IMR-90 (cell line): Measurements from ENCODE around the gene CRIP1. TPM values are rescaled to one million over a fixed set of nuclear protein-coding genes. Genes with fewer than 3 reads are reported as not detected.

Experiments
- ATAC-seq: fragments of 200-7000 bp; cut with Tn5 transposase; 2 replicates; pipeline ENCODE4 v1.9.1; 2020; ENCODE audit warnings: low read depth, mild to moderate bottlenecking, moderate library complexity
- BruUV-seq: library from RNA; stranded (reverse); fragments of 400-500 nt; replicated peaks from 2 replicates; lab custom pipeline; 2021; lab: Mats Ljungman, UMichigan
- CTCF ChIA-PET: fragments of 300-600 bp; formaldehyde crosslinking; extraction: SDS; loops from one replicate; lab custom pipeline; 2021; ENCODE audit warnings: antibody characterized with exemption; lab: Yijun Ruan, JAX
- POLR2A ChIA-PET: fragments of 300-600 bp; sonication (Branson Sonifier 250); formaldehyde crosslinking; loops from one replicate; lab custom pipeline; 2022; ENCODE audit warnings: antibody characterized with exemption; ENCODE audit not compliant: unreplicated experiment; lab: Charles Lee
- DNase-seq: peaks from one replicate; pipeline ENCODE4 v3.0.0; 2013
- H2AFZ ChIP-seq: replicated peaks from 2 replicates; pipeline ENCODE3; 2013; ENCODE audit warnings: low read length, mild to moderate bottlenecking; ENCODE audit not compliant: poor library complexity
- H2AK5ac ChIP-seq: 2 replicates; pipeline ENCODE4 v1.6.1; 2013; ENCODE audit warnings: low read depth, low read length, inconsistent platforms
- H2AK9ac ChIP-seq: replicated peaks from 2 replicates; pipeline ENCODE3; 2013; ENCODE audit warnings: mild to moderate bottlenecking, low read depth, low read length, moderate library complexity; ENCODE audit not compliant: poor library complexity
- H2BK120ac ChIP-seq: 2 replicates; pipeline ENCODE4 v1.6.1; 2013; ENCODE audit warnings: low read depth, low read length, inconsistent platforms
- H2BK15ac ChIP-seq: 3 replicates; pipeline ENCODE4 v1.6.1; 2013; ENCODE audit warnings: low read depth, low read length, inconsistent platforms
- H2BK20ac ChIP-seq: 2 replicates; pipeline ENCODE4 v1.6.1; 2013; ENCODE audit warnings: low read depth, mild to moderate bottlenecking, inconsistent platforms, low read length, moderate library complexity
- H2BK5ac ChIP-seq: 2 replicates; pipeline ENCODE4 v1.6.1; 2013; ENCODE audit warnings: mild to moderate bottlenecking, low read depth, low read length, inconsistent platforms; ENCODE audit not compliant: poor library complexity, severe bottlenecking
- H3K14ac ChIP-seq: replicated peaks from 2 replicates; pipeline ENCODE4 v1.6.1; 2013; ENCODE audit warnings: low read depth, low read length, inconsistent platforms
- H3K18ac ChIP-seq: 2 replicates; pipeline ENCODE4 v1.6.1; 2013; ENCODE audit warnings: low read depth, low read length, control low read depth
- H3K23ac ChIP-seq: 2 replicates; pipeline ENCODE4 v1.6.1; 2013; ENCODE audit warnings: low read depth, low read length, inconsistent platforms
- H3K27ac ChIP-seq: 2 replicates; pipeline ENCODE4 v1.5.1; 2013; ENCODE audit warnings: mild to moderate bottlenecking, control low read depth, low read length; ENCODE audit not compliant: insufficient read depth
- H3K27me3 ChIP-seq: 2 replicates; pipeline ENCODE4 v1.6.1; 2013; ENCODE audit warnings: low read length; ENCODE audit not compliant: control insufficient read depth, insufficient read depth
- H3K36me3 ChIP-seq: 2 replicates; pipeline ENCODE4 v1.6.1; 2013; ENCODE audit warnings: low read length, mixed read lengths; ENCODE audit not compliant: control insufficient read depth, insufficient read depth
- H3K4ac ChIP-seq: 2 replicates; pipeline ENCODE4 v1.6.1; 2013; ENCODE audit warnings: low read depth, low read length, inconsistent platforms
- H3K4me1 ChIP-seq: 2 replicates; pipeline ENCODE4 v1.6.1; 2013; ENCODE audit warnings: low read length, mixed read lengths; ENCODE audit not compliant: control insufficient read depth, insufficient read depth
- H3K4me2 ChIP-seq: 2 replicates; pipeline ENCODE4 v1.6.1; 2013; ENCODE audit warnings: low read depth, mild to moderate bottlenecking, control low read depth, low read length, moderate library complexity
- H3K4me3 ChIP-seq: 2 replicates; pipeline ENCODE4 v1.5.1; 2013; ENCODE audit warnings: low read depth, mild to moderate bottlenecking, control low read depth, low read length, moderate library complexity; ENCODE audit not compliant: insufficient read depth
- H3K56ac ChIP-seq: 2 replicates; pipeline ENCODE4 v1.6.1; 2013; ENCODE audit warnings: low read length, inconsistent platforms; ENCODE audit not compliant: insufficient read depth; ENCODE audit errors: extremely low read depth
- H3K79me1 ChIP-seq, 2 experiments: 2 replicates each; pipeline ENCODE4 v1.6.1; 2013; ENCODE audit warnings: low read length in 2 of 2, inconsistent platforms in 1 of 2, low read depth in 1 of 2
- H3K9ac ChIP-seq: 2 replicates; pipeline ENCODE4 v1.6.1; 2013; ENCODE audit warnings: low read depth, low read length, control low read depth
- H3K9me1 ChIP-seq: 2 replicates; pipeline ENCODE4 v1.6.1; 2013; ENCODE audit warnings: low read length, inconsistent platforms; ENCODE audit not compliant: insufficient read depth
- H3K9me3 ChIP-seq: 2 replicates; pipeline ENCODE4 v1.6.1; 2013; ENCODE audit warnings: low read length; ENCODE audit not compliant: control insufficient read depth, insufficient read depth
- H4K20me1 ChIP-seq: 2 replicates; pipeline ENCODE4 v1.6.1; 2013; ENCODE audit warnings: low read length, inconsistent platforms; ENCODE audit not compliant: insufficient read depth
- H4K5ac ChIP-seq: 2 replicates; pipeline ENCODE4 v1.6.1; 2013; ENCODE audit warnings: mild to moderate bottlenecking, low read depth, low read length, control low read depth
- H4K8ac ChIP-seq, 2 experiments: 2 replicates each; pipeline ENCODE4 v1.6.1; 2013; ENCODE audit warnings: low read depth in 2 of 2, low read length in 2 of 2, control low read depth in 1 of 2, inconsistent platforms in 1 of 2
- H4K91ac ChIP-seq: 2 replicates; pipeline ENCODE4 v1.6.1; 2013; ENCODE audit warnings: low read depth, low read length, inconsistent platforms; ENCODE audit not compliant: insufficient read depth
- BHLHE40 ChIP-seq: fragments of 150-350 bp; IDR thresholded peaks from 2 replicates; pipeline ENCODE4 v1.6.1; 2016; ENCODE audit warnings: mild to moderate bottlenecking, low read depth, low read length
- CEBPB ChIP-seq: IDR thresholded peaks from 2 replicates; pipeline ENCODE4 v1.6.1; 2012; ENCODE audit warnings: low read depth, low read length, improper control_type of control experiment
- CTCF ChIP-seq: conservative IDR thresholded peaks from 2 replicates; pipeline ENCODE4 v1.5.1; 2012; ENCODE audit warnings: mild to moderate bottlenecking, low read depth, low read length, improper control_type of control experiment
- FOS ChIP-seq: fragments of 150-350 bp; IDR thresholded peaks from 2 replicates; pipeline ENCODE4 v1.6.1; 2016; ENCODE audit warnings: low read depth, low read length
- MAFK ChIP-seq: IDR thresholded peaks from 2 replicates; pipeline ENCODE4 v1.6.1; 2012; ENCODE audit warnings: low read depth, low read length, improper control_type of control experiment
- MAZ ChIP-seq: IDR thresholded peaks from 2 replicates; pipeline ENCODE4 v1.6.1; 2012; ENCODE audit warnings: low read depth, mild to moderate bottlenecking, low read length, improper control_type of control experiment, moderate library complexity, borderline replicate concordance
- MXI1 ChIP-seq: IDR thresholded peaks from 2 replicates; pipeline ENCODE4 v1.6.1; 2012; ENCODE audit warnings: low read depth, mild to moderate bottlenecking, low read length, moderate library complexity, borderline replicate concordance
- NFE2L2 ChIP-seq: fragments of 150-350 bp; IDR thresholded peaks from 2 replicates; pipeline ENCODE4 v1.6.1; 2016; ENCODE audit warnings: low read depth, mild to moderate bottlenecking, low read length
- RAD21 ChIP-seq: IDR thresholded peaks from 2 replicates; pipeline ENCODE4 v1.6.1; 2012; ENCODE audit warnings: low read length, improper control_type of control experiment
- RCOR1 ChIP-seq: IDR thresholded peaks from 2 replicates; pipeline ENCODE4 v1.6.1; 2012; ENCODE audit warnings: mild to moderate bottlenecking, low read length, improper control_type of control experiment; ENCODE audit not compliant: insufficient replicate concordance
- RFX5 ChIP-seq: IDR thresholded peaks from 2 replicates; pipeline ENCODE4 v1.8.0; 2012; ENCODE audit warnings: low read depth, mild to moderate bottlenecking, low read length, moderate library complexity
- SMC3 ChIP-seq: fragments of 150-350 bp; IDR thresholded peaks from 2 replicates; pipeline ENCODE4 v1.6.1; 2016; ENCODE audit warnings: low read depth, mild to moderate bottlenecking, antibody characterized with exemption, low read length, moderate library complexity
- WGBS, 2 experiments: methylation state at CpG; one replicate each; pipeline versions ENCODE4 v1.1.5 to v1.1.7; 2013; ENCODE audit warnings: missing lambda C conversion rate in 2 of 2; ENCODE audit not compliant: insufficient read length in 1 of 2; ENCODE audit errors: extremely low coverage in 2 of 2; 5-methylcytosine and 5-hydroxymethylcytosine counted together
- dilution Hi-C: fragments of 300-500 bp; cut with HindIII; formaldehyde crosslinking; loops from one replicate; pipeline ENCODE4 v1.14.3; 2018; ENCODE audit warnings: low sequenced_read_pairs; ENCODE audit not compliant: unreplicated experiment
- in situ Hi-C: fragments of 300-500 bp; cut with MboI; formaldehyde crosslinking; loops from 3 replicates; pipeline ENCODE4 v1.14.3; 2019; ENCODE audit warnings: low sequenced_read_pairs, inconsistent platforms, mixed read lengths
- intact Hi-C: fragments of 100-400 bp; cut with micrococcal nuclease; formaldehyde crosslinking; loops from 2 replicates; pipeline ENCODE4 v1.10.0; 2022
- polyA plus RNA-seq, 3 experiments: library from polyadenylated mRNA; depleted of rRNA; stranded (reverse); fragments of >200 nt; gene quantifications; 2 replicates each; pipeline ENCODE4 v1.2.3, GENCODE V29; 2012; ENCODE audit warnings: low replicate concordance in 1 of 3
- total RNA-seq: library from RNA; depleted of rRNA; stranded (reverse); fragments of >200 nt; gene quantifications from 2 replicates; pipeline ENCODE4 v1.2.3, GENCODE V29; 2012
- TF ChIP-seq, protein P1 (sequence below): fragments of 150-350 bp; IDR thresholded peaks from 2 replicates; pipeline ENCODE4 v1.6.1; 2016; ENCODE audit warnings: low read depth, mild to moderate bottlenecking, low read length, moderate library complexity, borderline replicate concordance
- TF ChIP-seq, protein P2 (sequence below): fragments of 150-350 bp; IDR thresholded peaks from 2 replicates; pipeline ENCODE4 v1.6.1; 2017; ENCODE audit warnings: mild to moderate bottlenecking, antibody characterized with exemption, low read length, low read depth

CRIP1 gene
- total and polyA plus RNA-seq, 2 of the 4 experiments (the other 2 are of a cell fraction), result 0.21 TPM; not detected in 1

- intact Hi-C loops (no loop called here), dilution Hi-C loops (no loop called here), in situ Hi-C loops (no loop called here)
- Histone ChIP-seq H3K4me2 (no peak overlapping the region), H3K27me3 (peaks cover 25% of the 10 kb centered on the region; the same call in 1 of the 2 replicates), H2AFZ (no peak overlapping the region), H3K56ac (no peak overlapping the region), H3K36me3 (no peaks in the 10 kb centered on the region), H4K5ac (no peak overlapping the region), H4K91ac (no peak overlapping the region), H3K4ac (no peak overlapping the region), H3K9me1 (peaks cover 6% of the 10 kb centered on the region), H3K9me3 (no peaks in the 10 kb centered on the region), H4K8ac (no peak overlapping the region), H3K27ac (no peak overlapping the region), H2AK5ac (peak overlapping the region; percentile 15; the same call in 1 of the 2 replicates), H2BK20ac (no peak overlapping the region), H3K9ac (no peak overlapping the region), H3K4me1 (peaks cover 15% of the 10 kb centered on the region), H2BK5ac (no peak overlapping the region), H3K4me3 (no peak overlapping the region), H2BK120ac (no peak overlapping the region), H2AK9ac (no peak overlapping the region), H2BK15ac (no peak overlapping the region), H3K23ac (no peak overlapping the region), H3K79me1 (no peaks in the 10 kb centered on the region; a peak in 1 of 4 replicates), H4K20me1 (no peaks in the 10 kb centered on the region; the same call in 1 of the 2 replicates), H3K14ac (no peak overlapping the region), H3K18ac (no peak overlapping the region)
- ChIA-PET CTCF (no interaction called here), POLR2A (no interaction called here)
- TF ChIP-seq RFX5, result no peak
- no peak for TF ChIP-seq RAD21
- no peak for TF ChIP-seq MXI1
- TF ChIP-seq MAFK, result no peak
- no peak for TF ChIP-seq FOS
- no peak for TF ChIP-seq MAZ
- TF ChIP-seq SMC3, result no peak
- TF ChIP-seq CEBPB, result no peak
- TF ChIP-seq CTCF, result no peak
- TF ChIP-seq, protein P1, sequence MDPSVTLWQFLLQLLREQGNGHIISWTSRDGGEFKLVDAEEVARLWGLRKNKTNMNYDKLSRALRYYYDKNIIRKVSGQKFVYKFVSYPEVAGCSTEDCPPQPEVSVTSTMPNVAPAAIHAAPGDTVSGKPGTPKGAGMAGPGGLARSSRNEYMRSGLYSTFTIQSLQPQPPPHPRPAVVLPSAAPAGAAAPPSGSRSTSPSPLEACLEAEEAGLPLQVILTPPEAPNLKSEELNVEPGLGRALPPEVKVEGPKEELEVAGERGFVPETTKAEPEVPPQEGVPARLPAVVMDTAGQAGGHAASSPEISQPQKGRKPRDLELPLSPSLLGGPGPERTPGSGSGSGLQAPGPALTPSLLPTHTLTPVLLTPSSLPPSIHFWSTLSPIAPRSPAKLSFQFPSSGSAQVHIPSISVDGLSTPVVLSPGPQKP, result no peak
- no peak for TF ChIP-seq RCOR1
- no peak for TF ChIP-seq BHLHE40
- TF ChIP-seq, protein P2, sequence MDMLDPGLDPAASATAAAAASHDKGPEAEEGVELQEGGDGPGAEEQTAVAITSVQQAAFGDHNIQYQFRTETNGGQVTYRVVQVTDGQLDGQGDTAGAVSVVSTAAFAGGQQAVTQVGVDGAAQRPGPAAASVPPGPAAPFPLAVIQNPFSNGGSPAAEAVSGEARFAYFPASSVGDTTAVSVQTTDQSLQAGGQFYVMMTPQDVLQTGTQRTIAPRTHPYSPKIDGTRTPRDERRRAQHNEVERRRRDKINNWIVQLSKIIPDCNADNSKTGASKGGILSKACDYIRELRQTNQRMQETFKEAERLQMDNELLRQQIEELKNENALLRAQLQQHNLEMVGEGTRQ, result no peak
- no peak for TF ChIP-seq NFE2L2
- no TSS peak for BruUV-seq
- DNase-seq, result no peak
- ATAC-seq, result no peak
- 71% methylated on average over 9 of the region's 20 CpGs; no CpG with 5 or more reads in 1 of the 2 experiments for WGBS, 2 experiments
These were observed 2.4 kb upstream of the CRIP1 start for GRCh38 chr14:105484069-105484996.
